Measurements from ENCODE around the gene ARHGEF17.

Gene ARHGEF17

GRCh38 chr11:73316422-73316821 lies 8.3 kb downstream of the ARHGEF17 start:
- DNase-seq: no peak

GRCh38 chr11:73317373-73317772 lies 9.3 kb downstream of the ARHGEF17 start:
- DNase-seq: no peak

- no peak for DNase-seq
These were observed 9.7 kb downstream of the ARHGEF17 start for GRCh38 chr11:73317803-73318202.

DNA sequence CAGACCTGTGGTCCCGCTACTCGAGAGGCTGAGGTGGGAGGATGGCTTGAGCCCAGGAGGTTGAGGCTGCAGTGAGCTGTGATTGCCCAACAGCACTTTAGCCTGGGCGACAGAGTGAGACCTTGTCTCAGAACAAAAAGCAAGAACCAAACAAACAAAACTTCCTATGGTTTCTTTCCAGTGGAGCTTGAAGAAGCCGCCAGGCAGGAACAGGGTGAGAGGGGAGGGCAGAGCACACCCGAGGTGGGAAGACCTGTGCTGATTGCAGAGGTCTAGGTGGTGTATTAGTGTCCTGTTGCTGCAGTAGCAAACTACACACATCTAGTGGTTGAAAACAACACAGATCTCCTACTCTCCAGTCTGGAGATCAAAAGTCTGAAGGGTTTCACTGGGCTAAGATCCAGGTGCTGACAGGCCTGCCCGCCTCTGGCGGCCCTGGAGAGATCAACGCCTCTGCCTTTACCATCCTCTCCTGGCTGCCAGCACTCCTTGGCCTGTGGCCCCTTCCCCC lies 10.5 kb downstream of the ARHGEF17 start:
- DNase-seq: no peak

- no peak for DNase-seq
These were observed 12.9 kb downstream of the ARHGEF17 start for GRCh38 chr11:73320763-73321603.

DNA sequence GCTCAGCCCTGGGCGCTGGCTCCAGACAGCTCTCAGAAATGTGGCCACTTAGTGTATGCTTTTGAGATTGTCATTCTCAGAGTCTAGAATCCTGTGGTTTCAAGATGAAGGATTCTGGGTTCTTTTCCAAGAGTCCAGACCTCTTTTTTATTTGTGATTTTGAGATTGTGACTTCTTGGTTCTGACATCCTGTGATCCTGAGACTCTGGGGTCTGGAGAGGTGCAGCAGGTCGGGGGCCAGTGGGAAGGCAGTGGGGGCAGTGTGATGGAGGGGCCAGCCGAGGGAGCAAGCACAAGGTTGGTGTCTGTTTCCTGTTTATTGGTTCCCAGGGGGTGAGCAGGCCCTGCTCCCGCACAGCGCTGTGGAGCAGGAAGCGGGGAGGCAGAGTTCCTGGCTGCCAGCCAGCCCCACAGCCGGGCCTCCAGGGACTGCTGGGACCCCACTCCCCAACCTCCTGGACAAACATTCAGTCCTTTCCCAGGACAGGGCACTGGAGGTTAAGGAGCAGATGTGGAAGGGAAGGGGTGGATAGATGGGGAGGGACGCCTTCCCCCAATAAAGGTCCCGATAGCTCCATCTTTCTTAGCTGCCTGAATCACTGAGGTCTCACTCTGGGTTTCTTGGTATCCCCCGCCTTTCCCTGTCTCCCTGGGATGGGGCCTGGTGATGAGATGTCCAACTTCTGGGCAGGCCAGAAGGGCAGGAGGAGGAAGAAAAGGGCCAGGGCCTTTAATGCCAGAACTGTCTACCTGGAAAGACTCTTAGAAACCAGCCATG lies 13.7 kb downstream of the ARHGEF17 start:
- no peak for DNase-seq

DNA sequence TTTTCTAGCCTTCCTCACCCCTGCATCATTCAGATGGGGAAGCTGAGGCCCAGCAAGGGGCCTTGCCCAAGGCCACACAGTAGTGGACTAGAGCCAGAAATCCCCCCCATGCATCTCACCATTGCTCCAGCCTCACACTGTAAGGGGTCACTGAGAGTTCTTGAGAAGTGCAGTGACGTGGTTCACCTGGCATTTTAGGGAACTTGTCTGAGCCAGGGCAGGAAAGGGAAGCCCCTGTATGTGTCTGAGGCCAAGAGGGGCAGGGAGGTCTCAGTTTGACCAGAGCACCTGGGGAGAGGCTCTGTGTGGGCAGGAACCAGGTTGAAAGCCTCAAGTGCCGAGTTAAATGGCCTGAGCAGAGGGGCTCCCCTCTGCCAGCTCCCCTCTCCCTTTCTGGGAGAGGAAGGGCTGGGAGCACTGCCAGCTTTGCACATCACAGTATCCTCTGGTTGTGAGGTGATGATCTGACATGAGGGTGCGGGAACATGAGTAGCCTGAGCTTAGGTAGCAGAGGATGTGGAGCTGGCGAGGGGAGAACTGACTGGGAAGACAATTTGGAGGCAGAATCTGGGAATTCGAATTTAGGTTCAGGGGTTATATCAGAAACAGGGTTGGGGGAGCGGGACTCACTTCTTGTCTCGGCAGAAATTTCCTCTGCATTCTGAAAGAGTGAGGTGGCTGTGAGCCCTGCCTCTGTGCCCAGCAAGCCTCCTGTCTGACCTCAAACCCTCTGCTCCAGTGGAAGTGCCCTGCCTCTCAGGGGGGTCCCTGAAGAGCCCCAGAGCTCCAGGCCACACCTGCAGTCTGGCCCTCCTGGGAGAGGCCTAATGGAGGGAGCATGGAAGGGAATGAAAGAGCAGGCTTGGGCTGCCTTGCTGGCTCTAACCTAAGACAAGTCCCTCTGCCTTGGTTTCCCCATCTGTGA lies 14.6 kb downstream of the ARHGEF17 start:
- DNase-seq: no peak

- no peak for DNase-seq
These were observed 15.4 kb downstream of the ARHGEF17 start for GRCh38 chr11:73323464-73323863.

GRCh38 chr11:73324116-73324515 lies 16.0 kb downstream of the ARHGEF17 start:
- DNase-seq: no peak

DNA sequence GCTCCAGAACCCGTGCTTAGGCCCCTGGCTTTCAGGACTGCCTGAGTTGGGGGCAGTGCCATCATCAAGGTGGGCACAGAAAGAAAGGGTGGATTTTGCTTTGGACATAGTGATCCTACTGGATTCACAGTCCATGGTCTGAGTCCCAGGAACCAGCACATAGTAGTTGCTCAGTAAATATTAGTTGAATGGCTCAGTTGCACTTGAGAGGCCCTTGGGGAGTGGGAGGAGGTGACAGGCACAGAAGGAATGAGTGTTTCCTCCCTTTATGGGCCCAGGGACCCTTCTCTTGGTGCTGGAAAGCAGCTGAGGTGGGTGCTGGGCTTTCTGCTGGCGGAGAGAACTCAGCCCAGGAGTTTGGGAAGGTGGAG lies 16.6 kb downstream of the ARHGEF17 start:
- DNase-seq: no peak

DNA sequence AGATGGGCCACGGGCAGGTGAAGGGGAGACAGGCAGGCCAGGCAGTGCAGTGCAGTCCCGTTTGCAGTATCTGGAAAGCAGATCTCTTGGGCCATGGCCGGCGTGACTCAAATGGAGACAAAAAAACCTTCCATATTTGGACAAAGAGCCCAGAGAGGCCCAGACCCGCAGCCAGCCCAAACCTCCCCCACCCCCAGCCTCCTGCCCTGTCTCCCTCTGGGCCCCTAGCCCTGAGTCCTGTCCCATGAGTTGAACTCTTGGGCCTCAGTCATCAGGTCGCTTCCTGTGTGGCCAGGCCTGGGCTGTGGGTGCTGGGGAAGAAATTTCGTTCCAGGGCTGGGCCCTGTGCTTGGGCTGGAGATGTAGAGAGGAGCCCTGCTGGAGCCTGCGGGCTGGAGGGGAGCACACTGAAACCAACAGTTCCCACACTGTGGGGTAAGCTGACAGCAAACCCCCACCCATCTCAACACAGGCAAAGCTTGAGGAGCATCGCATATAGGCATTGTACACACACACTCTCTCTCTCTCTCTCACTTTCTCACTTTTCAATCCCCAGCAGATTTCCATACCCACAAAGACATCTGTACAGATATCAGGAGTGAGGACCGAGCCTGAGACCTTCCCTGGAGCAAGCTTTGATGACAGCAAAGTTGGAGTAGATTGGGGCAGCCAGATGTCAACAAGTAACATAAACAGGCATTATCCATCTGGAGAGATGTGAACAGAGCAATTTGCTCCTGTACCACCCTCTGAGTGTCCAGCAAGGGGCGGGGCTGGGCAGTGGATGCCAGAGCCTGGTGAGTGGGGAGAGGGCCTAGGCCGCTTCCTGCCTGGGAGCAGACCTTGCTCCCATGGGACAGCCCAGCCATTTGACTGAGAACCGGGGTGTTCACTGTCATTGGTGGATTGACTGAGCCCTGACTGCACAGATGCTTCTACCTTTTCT lies 17.2 kb downstream of the ARHGEF17 start:
- DNase-seq: no peak

- DNase-seq: no peak
These were observed 19.1 kb downstream of the ARHGEF17 start for GRCh38 chr11:73326929-73327811.

GRCh38 chr11:73327812-73328364 lies 19.8 kb downstream of the ARHGEF17 start:
- no peak for DNase-seq

DNA sequence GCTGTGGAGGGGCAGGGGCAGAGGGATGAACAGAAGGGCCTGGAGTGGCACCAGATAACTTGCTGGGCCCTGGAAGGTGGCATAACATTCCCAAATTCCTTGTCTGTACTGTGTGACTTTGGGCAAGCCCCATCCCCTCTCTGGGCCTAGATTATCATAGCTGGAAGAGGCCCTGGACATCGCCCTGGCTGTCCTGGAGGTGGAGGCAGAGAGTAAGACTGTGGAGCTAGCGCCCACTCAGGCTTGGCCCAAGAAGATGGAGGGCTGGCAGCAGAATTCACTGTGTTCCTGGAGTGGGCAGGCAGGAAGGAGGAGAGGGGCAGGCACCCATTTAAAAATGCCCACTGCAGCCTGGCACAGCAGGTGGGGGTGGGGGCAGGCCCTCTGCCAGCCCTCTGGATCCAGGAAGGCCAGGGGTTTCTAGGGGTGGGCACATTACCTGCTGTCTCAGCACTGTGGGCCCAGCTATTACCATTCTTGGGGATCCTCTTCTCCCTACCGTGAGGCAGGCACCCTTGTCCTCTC lies 22.6 kb downstream of the ARHGEF17 start:
- DNase-seq: no peak

DNA sequence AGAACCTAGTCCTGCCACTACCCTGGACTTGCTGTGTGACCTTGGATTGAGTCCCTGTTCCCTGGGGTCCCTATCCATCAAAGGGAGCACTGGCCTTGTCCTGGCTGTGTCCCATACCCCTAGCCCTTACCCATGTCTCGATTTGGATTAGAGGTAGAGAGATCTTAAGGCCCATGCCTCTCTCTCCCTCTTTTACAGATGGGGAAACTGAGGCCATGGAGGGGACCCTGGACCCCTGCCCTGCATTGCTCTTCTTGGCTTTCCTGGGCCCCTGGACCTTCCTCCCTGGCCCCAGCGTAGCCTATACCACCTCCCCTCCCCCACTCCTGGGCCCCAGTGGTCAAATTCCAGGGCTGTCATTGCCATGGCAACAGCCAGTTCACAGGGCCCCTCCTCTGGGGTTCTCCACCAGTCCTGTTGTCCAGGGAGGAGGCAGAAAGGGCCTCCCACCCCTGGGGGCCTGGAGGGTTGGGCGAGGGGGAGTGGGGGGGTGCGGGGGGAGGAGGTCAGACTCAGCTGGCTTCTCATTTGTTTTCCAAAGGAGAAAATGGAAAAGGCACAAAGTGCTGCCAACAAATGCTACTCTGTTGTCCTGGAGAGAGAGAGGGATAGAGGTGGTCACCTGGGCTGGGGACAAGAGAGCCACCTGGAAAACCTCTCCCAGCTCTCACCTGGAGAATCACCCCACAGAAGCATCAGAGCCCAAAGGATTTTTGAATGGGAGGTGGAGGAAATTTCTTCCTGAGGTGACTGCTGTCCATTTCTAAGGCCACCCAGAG lies 23.3 kb downstream of the ARHGEF17 start:
- DNase-seq: no peak

- no peak for DNase-seq
These were observed 25.1 kb downstream of the ARHGEF17 start for GRCh38 chr11:73333173-73333572.

DNA sequence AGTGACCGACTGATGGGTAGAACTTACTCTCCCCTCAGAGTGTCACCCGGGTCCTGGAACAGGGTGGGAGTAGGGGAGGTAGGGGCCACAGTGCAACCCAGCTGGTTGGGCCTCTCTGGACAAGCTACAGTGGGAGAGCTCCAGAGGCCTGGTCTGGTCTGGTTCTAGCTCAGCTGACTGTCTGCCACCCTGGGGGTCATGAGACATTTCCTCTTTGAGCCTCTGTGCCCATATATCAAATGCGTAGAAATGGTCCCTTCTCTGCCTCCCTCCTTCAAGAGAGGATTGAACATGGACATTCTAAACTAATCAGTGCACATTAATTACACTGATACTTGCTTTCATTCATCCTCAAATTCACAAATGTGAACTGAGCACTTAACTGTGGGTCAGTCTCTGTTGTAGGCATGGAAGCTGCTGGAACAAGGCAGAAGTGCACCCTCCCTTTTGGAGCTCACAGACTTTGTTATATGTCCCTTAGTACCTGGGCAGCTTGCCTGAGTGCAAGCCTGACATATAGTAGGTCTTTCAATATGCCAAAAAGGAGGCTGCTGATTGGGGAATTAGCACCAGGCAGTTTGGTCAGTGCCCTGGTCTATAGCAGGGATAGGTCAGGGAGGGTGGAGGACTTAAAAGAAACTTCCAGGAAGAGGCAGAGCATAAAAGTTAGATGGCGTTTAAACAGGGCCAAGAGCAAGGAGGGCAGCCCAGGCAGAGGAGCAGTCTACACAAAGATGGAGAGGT lies 25.7 kb downstream of the ARHGEF17 start:
- no peak for DNase-seq
